AG08395 (cell line): ENCODE results near the gene NEURL1.
A peak's percentile ranks its signal among the peaks of the same experiment; 100 is the strongest.
"Not testable (repeated sequence)": the region's sequence is repeated elsewhere in the genome, so short reads cannot be mapped to it uniquely, and the experiment has no call there.

Source experiments
- DNase-seq: peaks from one replicate; pipeline ENCODE4 v3.0.0; 2012; ENCODE audit warnings: mixed read lengths, low spot score

The NEURL1 gene

GRCh38 chr10:103465411-103466179 is 27.9 kb upstream of the NEURL1 start:
- DNase-seq: no peak

- DNase-seq: no peak
Measured at GRCh38 chr10:103466734-103467133, 26.8 kb upstream of the NEURL1 start.

- no peak for DNase-seq
Measured at GRCh38 chr10:103467406-103467805, 26.1 kb upstream of the NEURL1 start.

GRCh38 chr10:103469201-103469600 is 24.3 kb upstream of the NEURL1 start:
- DNase-seq: no peak

GRCh38 chr10:103470761-103471653 is 22.5 kb upstream of the NEURL1 start:
- no peak for DNase-seq

- DNase-seq: no peak
Measured at GRCh38 chr10:103472005-103472404, 21.5 kb upstream of the NEURL1 start.

GRCh38 chr10:103473261-103473671 is 20.2 kb upstream of the NEURL1 start:
- DNase-seq: no peak

GRCh38 chr10:103474077-103474476 is 19.4 kb upstream of the NEURL1 start:
- no peak for DNase-seq

- no peak for DNase-seq
Measured at GRCh38 chr10:103475437-103475836, 18.1 kb upstream of the NEURL1 start.

- no peak for DNase-seq
Measured at GRCh38 chr10:103476046-103476768, 17.3 kb upstream of the NEURL1 start.

- no peak for DNase-seq
Measured at GRCh38 chr10:103478671-103479070, 14.8 kb upstream of the NEURL1 start.

GRCh38 chr10:103479135-103479534 is 14.4 kb upstream of the NEURL1 start, which contains the start of gene CALHM3:
Gene CALHM3, minus strand, starts transcription at chr10:103479240. Its CDS starts 208 bp downstream, at chr10:103479032.
- peak; percentile 54 for DNase-seq

- peak; percentile 75 for DNase-seq
Measured at GRCh38 chr10:103480521-103480920, 13.0 kb upstream of the NEURL1 start.

- peak; percentile 64 for DNase-seq
Measured at GRCh38 chr10:103481974-103482531, 11.5 kb upstream of the NEURL1 start.

- not testable (repeated sequence) for DNase-seq
Measured at GRCh38 chr10:103486635-103487409, 6.7 kb upstream of the NEURL1 start.

- no peak for DNase-seq
Measured at GRCh38 chr10:103487410-103487708, 6.1 kb upstream of the NEURL1 start.

- DNase-seq: no peak
Measured at GRCh38 chr10:103490986-103491314, 2.6 kb upstream of the NEURL1 start.

- DNase-seq: peak; percentile 91
Measured at GRCh38 chr10:103491729-103492364, 1.7 kb upstream of the NEURL1 start.

- DNase-seq: no peak
Measured at GRCh38 chr10:103492655-103493261, 747 bp upstream of the NEURL1 start.
